Measurements from ENCODE around the gene MOB3A. TPM values are rescaled to one million over a fixed set of nuclear protein-coding genes. Genes with fewer than 3 reads are reported as not detected.
"Not testable (repeated sequence)": the region's sequence is repeated elsewhere in the genome, so short reads cannot be mapped to it uniquely, and the experiment has no call there.

MOB3A gene
- total and polyA plus RNA-seq, 5 donors from 2014 or later, result 73.6 to 131 (median 89.5) TPM

GRCh38 chr19:2037651-2038255 is 58.4 kb downstream of the MOB3A start:
- Histone ChIP-seq H3K9me3 (ENCODE audit: control insufficient read depth in 2 of 2, low read length in 2 of 2) (no peaks in the 10 kb centered on the region), H3K4me3 (ENCODE audit: low read depth, low read length) (no peak overlapping the region), H3K4me1 (ENCODE audit: control insufficient read depth, insufficient read depth, low read length, poor library complexity, severe bottlenecking) (peaks cover 43% of the 10 kb centered on the region), H3K27me3 (ENCODE audit: control insufficient read depth, insufficient read depth, low read length) (no peaks in the 10 kb centered on the region), H3K27ac (ENCODE audit: insufficient read depth, low read length, poor library complexity, severe bottlenecking) (peak overlapping the region; percentile 23), H3K36me3 (ENCODE audit: control insufficient read depth, insufficient read depth, low read length) (peaks cover 32% of the 10 kb centered on the region)
- DNase-seq (no peak), ATAC-seq (ENCODE audit: low read depth in 2 of 2) (no peak)
- Mint-ChIP-seq H3K4me1 (peaks cover 0 to 37% (median 8%) of the 10 kb centered on the region in 4 donors), H3K36me3 (no peaks in the 10 kb centered on the region), H3K9me3 (peaks cover 0 to 1% (median 0%) of the 10 kb centered on the region in 7 donors), H3K27ac (peak overlapping the region in 2 of 3 donors; percentile 41 to 42), H3K4me3 (no peak overlapping the region), H3K27me3 (no peaks in the 10 kb centered on the region)

GRCh38 chr19:2036424-2036823 is 59.7 kb downstream of the MOB3A start:
- no peaks in the 10 kb centered on the region for H3K27me3 Mint-ChIP-seq
- peaks cover 0 to 1% (median 0%) of the 10 kb centered on the region in 7 donors for H3K9me3 Mint-ChIP-seq
- Histone ChIP-seq H3K4me3 (ENCODE audit: low read depth, low read length) (no peak overlapping the region), H3K9me3 (ENCODE audit: control insufficient read depth in 2 of 2, low read length in 2 of 2) (no peaks in the 10 kb centered on the region), H3K27me3 (ENCODE audit: control insufficient read depth, insufficient read depth, low read length) (no peaks in the 10 kb centered on the region), H3K27ac (ENCODE audit: insufficient read depth, low read length, poor library complexity, severe bottlenecking) (no peak overlapping the region), H3K36me3 (ENCODE audit: control insufficient read depth, insufficient read depth, low read length) (peaks cover 28% of the 10 kb centered on the region), H3K4me1 (ENCODE audit: control insufficient read depth, insufficient read depth, low read length, poor library complexity, severe bottlenecking) (peaks cover 47% of the 10 kb centered on the region)
- H3K4me3 Mint-ChIP-seq, result no peak overlapping the region
- ATAC-seq (ENCODE audit: low read depth in 2 of 2) (no peak), DNase-seq (no peak)
- no peaks in the 10 kb centered on the region for H3K36me3 Mint-ChIP-seq
- H3K27ac Mint-ChIP-seq, result peak overlapping the region in 1 of 3 donors; percentile 41
- H3K4me1 Mint-ChIP-seq, result peaks cover 0 to 42% (median 18%) of the 10 kb centered on the region in 4 donors

- Histone ChIP-seq H3K27me3 (ENCODE audit: control insufficient read depth, insufficient read depth, low read length) (no peaks in the 10 kb centered on the region), H3K4me1 (ENCODE audit: control insufficient read depth, insufficient read depth, low read length, poor library complexity, severe bottlenecking) (peaks cover 40% of the 10 kb centered on the region), H3K27ac (ENCODE audit: insufficient read depth, low read length, poor library complexity, severe bottlenecking) (no peak overlapping the region), H3K4me3 (ENCODE audit: low read depth, low read length) (no peak overlapping the region), H3K9me3 (ENCODE audit: control insufficient read depth in 2 of 2, low read length in 2 of 2) (no peaks in the 10 kb centered on the region), H3K36me3 (ENCODE audit: control insufficient read depth, insufficient read depth, low read length) (peaks cover 21% of the 10 kb centered on the region)
- Mint-ChIP-seq H3K36me3 (no peaks in the 10 kb centered on the region), H3K9me3 (peaks cover 0 to 1% (median 0%) of the 10 kb centered on the region in 7 donors), H3K27me3 (no peaks in the 10 kb centered on the region), H3K4me1 (peaks cover 0 to 42% (median 18%) of the 10 kb centered on the region in 4 donors), H3K27ac (no peak overlapping the region), H3K4me3 (peak overlapping the region in 1 of 4 donors; percentile 61)
- DNase-seq (no peak), ATAC-seq (ENCODE audit: low read depth in 2 of 2) (no peak)
These were observed 60.5 kb downstream of the MOB3A start for GRCh38 chr19:2035590-2035991.

- Histone ChIP-seq H3K36me3 (ENCODE audit: control insufficient read depth, insufficient read depth, low read length) (peaks cover 16% of the 10 kb centered on the region), H3K27ac (ENCODE audit: insufficient read depth, low read length, poor library complexity, severe bottlenecking) (no peak overlapping the region), H3K4me1 (ENCODE audit: control insufficient read depth, insufficient read depth, low read length, poor library complexity, severe bottlenecking) (peaks cover 38% of the 10 kb centered on the region), H3K4me3 (ENCODE audit: low read depth, low read length) (no peak overlapping the region), H3K27me3 (ENCODE audit: control insufficient read depth, insufficient read depth, low read length) (no peaks in the 10 kb centered on the region), H3K9me3 (ENCODE audit: control insufficient read depth in 2 of 2, low read length in 2 of 2) (no peaks in the 10 kb centered on the region)
- Mint-ChIP-seq H3K9me3 (peaks cover 0 to 1% (median 0%) of the 10 kb centered on the region in 7 donors), H3K27ac (peak overlapping the region in 1 of 3 donors; percentile 73), H3K4me3 (peak overlapping the region in 2 of 4 donors; percentile 19 to 80), H3K27me3 (no peaks in the 10 kb centered on the region), H3K36me3 (no peaks in the 10 kb centered on the region), H3K4me1 (peaks cover 0 to 42% (median 18%) of the 10 kb centered on the region in 4 donors)
- DNase-seq (peak; percentile 48 to 71 (median 68)), ATAC-seq (ENCODE audit: low read depth in 2 of 2) (peak; percentile 27 to 31)
These were observed 61.2 kb downstream of the MOB3A start for GRCh38 chr19:2034729-2035589.

GRCh38 chr19:2034253-2034652 is 61.9 kb downstream of the MOB3A start:
- not testable (repeated sequence) for H3K9me3 ChIP-seq (ENCODE audit: control insufficient read depth in 2 of 2, low read length in 2 of 2); H3K9me3 Mint-ChIP-seq

GRCh38 chr19:2033825-2034159 is 62.3 kb downstream of the MOB3A start:
- Histone ChIP-seq H3K4me3 (ENCODE audit: low read depth, low read length) (no peak overlapping the region), H3K27me3 (ENCODE audit: control insufficient read depth, insufficient read depth, low read length) (no peaks in the 10 kb centered on the region), H3K4me1 (ENCODE audit: control insufficient read depth, insufficient read depth, low read length, poor library complexity, severe bottlenecking) (peaks cover 38% of the 10 kb centered on the region), H3K27ac (ENCODE audit: insufficient read depth, low read length, poor library complexity, severe bottlenecking) (no peak overlapping the region), H3K36me3 (ENCODE audit: control insufficient read depth, insufficient read depth, low read length) (peaks cover 4% of the 10 kb centered on the region), H3K9me3 (ENCODE audit: control insufficient read depth in 2 of 2, low read length in 2 of 2) (no peaks in the 10 kb centered on the region)
- Mint-ChIP-seq H3K27me3 (no peaks in the 10 kb centered on the region), H3K4me3 (no peak overlapping the region), H3K4me1 (peaks cover 0 to 35% (median 18%) of the 10 kb centered on the region in 4 donors), H3K9me3 (peaks cover 0 to 1% (median 0%) of the 10 kb centered on the region in 7 donors), H3K27ac (no peak overlapping the region), H3K36me3 (no peaks in the 10 kb centered on the region)
- DNase-seq, result no peak
- no peak for ATAC-seq (ENCODE audit: low read depth in 2 of 2)

More at GRCh38 chr19:2034253-2034652, 61.9 kb downstream of the MOB3A start:
- H3K4me3 ChIP-seq (ENCODE audit: low read depth, low read length); H3K27me3 Mint-ChIP-seq; H3K27me3 ChIP-seq (ENCODE audit: control insufficient read depth, insufficient read depth, low read length); H3K36me3 ChIP-seq (ENCODE audit: control insufficient read depth, insufficient read depth, low read length); H3K36me3 Mint-ChIP-seq; H3K27ac ChIP-seq (ENCODE audit: insufficient read depth, low read length, poor library complexity, severe bottlenecking); DNase-seq; H3K27ac Mint-ChIP-seq; ATAC-seq (ENCODE audit: low read depth in 2 of 2): not testable (repeated sequence)
- Mint-ChIP-seq H3K4me3 (peak overlapping the region in 1 of 4 donors; percentile 19), H3K4me1 (peaks cover 0 to 39% (median 18%) of the 10 kb centered on the region in 4 donors)
- H3K4me1 ChIP-seq (ENCODE audit: control insufficient read depth, insufficient read depth, low read length, poor library complexity, severe bottlenecking), result peaks cover 38% of the 10 kb centered on the region

DNA sequence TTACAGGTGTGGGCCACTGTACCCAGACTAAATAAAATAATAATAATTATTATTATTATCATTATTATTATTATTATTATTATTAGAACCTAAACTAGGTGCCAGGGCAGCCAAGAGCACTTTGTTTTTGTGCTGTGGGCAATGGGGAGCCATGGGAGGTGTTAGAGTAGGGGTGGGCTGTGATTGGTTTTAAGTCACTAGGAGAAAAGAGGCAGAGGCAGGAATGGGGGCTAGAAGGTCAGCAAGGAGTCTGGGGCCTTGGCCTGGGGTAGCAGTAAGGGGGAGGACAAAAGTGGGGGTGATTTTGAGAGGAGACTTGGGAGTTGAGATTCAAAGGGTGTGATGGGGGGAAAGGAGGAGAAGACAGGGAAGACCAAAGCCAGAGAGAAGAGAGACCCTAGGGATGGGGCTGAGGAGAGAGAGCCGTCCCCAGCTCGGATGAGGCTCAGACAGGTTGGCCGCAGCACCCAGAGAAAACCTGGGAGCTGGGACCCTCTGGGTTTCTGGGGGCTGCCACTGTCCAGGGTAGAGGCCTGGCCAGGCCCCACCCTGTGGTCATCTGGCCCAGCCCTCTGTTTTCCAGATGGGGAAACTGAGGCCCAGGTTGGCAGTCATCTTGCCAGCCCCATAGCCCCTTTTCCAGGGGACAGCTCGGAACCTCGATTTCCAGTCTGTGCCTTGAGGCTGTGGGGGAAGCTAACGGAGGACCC is 62.9 kb downstream of the MOB3A start:
- Mint-ChIP-seq H3K9me3 (peaks cover 0 to 1% (median 0%) of the 10 kb centered on the region in 7 donors), H3K4me3 (peak overlapping the region in 1 of 4 donors; percentile 28), H3K36me3 (no peaks in the 10 kb centered on the region), H3K27me3 (no peaks in the 10 kb centered on the region), H3K27ac (peak overlapping the region in 2 of 3 donors; percentile 42 to 97), H3K4me1 (peaks cover 0 to 35% (median 18%) of the 10 kb centered on the region in 4 donors)
- Histone ChIP-seq H3K4me1 (ENCODE audit: control insufficient read depth, insufficient read depth, low read length, poor library complexity, severe bottlenecking) (peaks cover 38% of the 10 kb centered on the region), H3K27me3 (ENCODE audit: control insufficient read depth, insufficient read depth, low read length) (no peaks in the 10 kb centered on the region), H3K9me3 (ENCODE audit: control insufficient read depth in 2 of 2, low read length in 2 of 2) (no peaks in the 10 kb centered on the region), H3K4me3 (ENCODE audit: low read depth, low read length) (no peak overlapping the region), H3K27ac (ENCODE audit: insufficient read depth, low read length, poor library complexity, severe bottlenecking) (peak overlapping the region; percentile 74), H3K36me3 (ENCODE audit: control insufficient read depth, insufficient read depth, low read length) (no peaks in the 10 kb centered on the region)
- no peak for ATAC-seq (ENCODE audit: low read depth in 2 of 2)
- no peak for DNase-seq

All from CD4-positive, CD25-positive, alpha-beta regulatory T cell (primary cell).